PC-9 (cell line): Measurements from ENCODE around the gene JAK1.

Experiments
- CTCF ChIP-seq: fragments of 200-600 bp; sonication (generic); conservative IDR thresholded peaks from 2 replicates; pipeline ENCODE4 v1.6.1; 2017; ENCODE audit warnings: mixed run types, antibody characterized with exemption, mild to moderate bottlenecking, moderate library complexity
- EZH2 ChIP-seq: fragments of 200-600 bp; sonication (generic); IDR thresholded peaks from 2 replicates; pipeline ENCODE4 v1.8.0; 2017; ENCODE audit warnings: antibody characterized with exemption, low read depth

- TF ChIP-seq CTCF: no peak
- TF ChIP-seq EZH2: no peak
These were observed 49.0 kb downstream of the JAK1 start for GRCh38 chr1:64917328-64917861.
